ENCODE data around the gene RIC3. TPM values are rescaled to one million over a fixed set of nuclear protein-coding genes. Genes with fewer than 3 reads are reported as not detected.

RIC3 gene
- total RNA-seq, 1 donor from 2014 or later: 17.7 TPM

- Histone ChIP-seq H3K4me3 (no peak overlapping the region), H3K27me3 (no peaks in the 10 kb centered on the region), H3K4me1 (peaks cover 68% of the 10 kb centered on the region), H3K27ac (peak overlapping the region; percentile 85), H3K9me3 (no peaks in the 10 kb centered on the region), H3K36me3 (no peaks in the 10 kb centered on the region)
- no peak for TF ChIP-seq POLR2A (IDR thresholded peaks at IDR 0.05)
- no peak for TF ChIP-seq POLR2AphosphoS5 (IDR thresholded peaks at IDR 0.05; ENCODE audit: insufficient read depth in 1 of 2, low read depth in 1 of 2)
- TF ChIP-seq, protein P1, sequence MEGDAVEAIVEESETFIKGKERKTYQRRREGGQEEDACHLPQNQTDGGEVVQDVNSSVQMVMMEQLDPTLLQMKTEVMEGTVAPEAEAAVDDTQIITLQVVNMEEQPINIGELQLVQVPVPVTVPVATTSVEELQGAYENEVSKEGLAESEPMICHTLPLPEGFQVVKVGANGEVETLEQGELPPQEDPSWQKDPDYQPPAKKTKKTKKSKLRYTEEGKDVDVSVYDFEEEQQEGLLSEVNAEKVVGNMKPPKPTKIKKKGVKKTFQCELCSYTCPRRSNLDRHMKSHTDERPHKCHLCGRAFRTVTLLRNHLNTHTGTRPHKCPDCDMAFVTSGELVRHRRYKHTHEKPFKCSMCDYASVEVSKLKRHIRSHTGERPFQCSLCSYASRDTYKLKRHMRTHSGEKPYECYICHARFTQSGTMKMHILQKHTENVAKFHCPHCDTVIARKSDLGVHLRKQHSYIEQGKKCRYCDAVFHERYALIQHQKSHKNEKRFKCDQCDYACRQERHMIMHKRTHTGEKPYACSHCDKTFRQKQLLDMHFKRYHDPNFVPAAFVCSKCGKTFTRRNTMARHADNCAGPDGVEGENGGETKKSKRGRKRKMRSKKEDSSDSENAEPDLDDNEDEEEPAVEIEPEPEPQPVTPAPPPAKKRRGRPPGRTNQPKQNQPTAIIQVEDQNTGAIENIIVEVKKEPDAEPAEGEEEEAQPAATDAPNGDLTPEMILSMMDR (IDR thresholded peaks at IDR 0.05): no peak
- intact Hi-C loops (cut with DNase I): no loop called here
- peak in 1 of 2 donors; percentile 86 for DNase-seq (ENCODE audit: extremely low spot score in 2 of 2)
Measured at GRCh38 chr11:8059030-8059429, 109.8 kb downstream of the RIC3 start.

DNA sequence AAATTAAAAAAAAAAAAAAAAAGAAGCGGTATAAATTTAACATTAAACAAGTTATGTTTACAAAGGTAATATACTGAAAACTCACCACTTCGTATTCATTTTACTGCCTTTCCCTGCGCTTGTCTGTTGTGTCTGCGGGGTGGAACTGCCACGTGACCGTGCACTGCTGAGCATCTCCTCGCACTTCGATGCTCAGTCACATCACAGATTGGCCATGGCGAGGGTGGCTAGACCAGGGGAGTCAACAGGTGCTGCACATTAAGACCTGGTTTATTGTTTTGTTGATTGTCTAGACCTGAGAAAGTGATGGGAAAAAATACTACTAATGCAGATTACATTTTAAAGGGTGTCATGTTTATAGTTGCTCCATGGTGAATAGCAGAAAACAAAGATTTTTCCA lies 110.6 kb downstream of the RIC3 start:
- no peaks in the 10 kb centered on the region for H3K9me3 ChIP-seq
- no peaks in the 10 kb centered on the region for H3K36me3 ChIP-seq
- intact Hi-C loops (cut with DNase I): no loop called here
- no peak overlapping the region for H3K4me3 ChIP-seq
- no peaks in the 10 kb centered on the region for H3K27me3 ChIP-seq
- no peak for TF ChIP-seq POLR2A (IDR thresholded peaks at IDR 0.05)
- TF ChIP-seq, protein P1 (IDR thresholded peaks at IDR 0.05): no peak
- no peak for TF ChIP-seq POLR2AphosphoS5 (IDR thresholded peaks at IDR 0.05; ENCODE audit: insufficient read depth in 1 of 2, low read depth in 1 of 2)
- DNase-seq (ENCODE audit: extremely low spot score in 2 of 2): peak in 1 of 2 donors; percentile 49
- H3K27ac ChIP-seq: peak overlapping the region; percentile 85
- peaks cover 64% of the 10 kb centered on the region for H3K4me1 ChIP-seq

DNA sequence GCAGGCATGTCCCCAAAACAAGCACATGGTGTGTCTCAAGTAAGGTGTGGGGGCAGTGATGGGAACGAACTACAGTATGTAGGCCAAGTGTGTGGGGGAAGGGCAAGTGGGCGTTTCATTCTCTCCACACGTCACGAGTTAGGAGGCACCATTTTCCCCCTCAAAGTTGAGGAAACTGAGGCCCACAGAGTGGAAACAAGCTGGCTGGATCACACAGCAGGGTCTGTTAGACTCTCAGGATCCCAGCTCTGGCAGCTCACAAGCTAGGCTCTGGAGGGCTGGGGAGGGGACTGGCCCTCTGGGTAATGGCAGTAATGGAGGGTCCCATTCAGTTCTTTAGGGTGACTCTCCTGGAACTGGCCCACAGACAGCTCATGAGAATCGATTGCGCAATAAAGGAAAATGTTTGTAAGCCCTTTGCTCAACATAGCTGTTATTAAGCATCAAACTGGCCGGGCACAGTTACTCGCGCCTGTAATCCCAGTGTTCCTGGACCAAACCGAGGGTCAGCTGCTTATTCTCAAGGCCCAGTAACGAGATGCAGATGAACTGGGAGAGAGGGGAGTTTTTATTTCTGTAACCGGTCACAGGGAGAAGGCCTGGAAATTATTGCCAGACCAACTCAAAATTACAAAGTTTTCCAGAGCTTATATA lies 111.9 kb downstream of the RIC3 start:
- peak overlapping the region; percentile 85 for H3K27ac ChIP-seq
- no peaks in the 10 kb centered on the region for H3K27me3 ChIP-seq
- H3K4me3 ChIP-seq: no peak overlapping the region
- no peaks in the 10 kb centered on the region for H3K9me3 ChIP-seq
- TF ChIP-seq POLR2A (IDR thresholded peaks at IDR 0.05) (no peak), POLR2AphosphoS5 (IDR thresholded peaks at IDR 0.05; ENCODE audit: insufficient read depth in 1 of 2, low read depth in 1 of 2) (peak; percentile 61 to 69)
- TF ChIP-seq, protein P1 (IDR thresholded peaks at IDR 0.05): no peak
- intact Hi-C loops (cut with DNase I): no loop called here
- H3K4me1 ChIP-seq: peaks cover 51% of the 10 kb centered on the region
- no peaks in the 10 kb centered on the region for H3K36me3 ChIP-seq
- peak; percentile 88 to 97 for DNase-seq (ENCODE audit: extremely low spot score in 2 of 2)

Other genes starting within 250 kb of the RIC3 start
- not detected for gene OR10A6, start 237.8 kb downstream of the RIC3 start, total RNA-seq
- gene OR10A3, start 227.3 kb downstream of the RIC3 start, total RNA-seq: not detected
- not detected for gene NLRP10, start 203.6 kb downstream of the RIC3 start, total RNA-seq
- 336 TPM for gene EIF3F, start 181.7 kb downstream of the RIC3 start, total RNA-seq
- gene TUB, start 87.8 kb downstream of the RIC3 start, total RNA-seq: 13.5 TPM
- gene LMO1, start 94.9 kb upstream of the RIC3 start, total RNA-seq: not detected